OCI-LY3 (cell line): ENCODE measurements around the gene YWHAG.
A peak's percentile ranks its signal among the peaks of the same experiment; 100 is the strongest.

Experiments
- H2AFZ ChIP-seq: fragments of 200-600, 300-600 bp; shearing (Covaris generic); 2 replicates; pipeline ENCODE4 v1.6.0; 2014; ENCODE audit warnings: antibody characterized with exemption, low read depth, low read length
- H3K27ac ChIP-seq: fragments of 200-600, 300-600 bp; sonication (generic); 2 replicates; pipeline ENCODE4 v1.5.1; 2014; ENCODE audit warnings: mild to moderate bottlenecking, low read length, moderate library complexity, mixed read lengths
- H3K27me3 ChIP-seq: fragments of 200-600, 300-600 bp; sonication (generic); 2 replicates; pipeline ENCODE4 v1.6.1; 2014; ENCODE audit warnings: low read depth, low read length, mixed read lengths
- H3K36me3 ChIP-seq: fragments of 200-600, 300-600 bp; sonication (generic); replicated peaks from 2 replicates; pipeline ENCODE3; 2014; ENCODE audit warnings: low read depth, low read length, mixed read lengths
- H3K4me1 ChIP-seq: fragments of 300-600, 200-600 bp; sonication (generic); 2 replicates; pipeline ENCODE4 v1.6.1; 2014; ENCODE audit warnings: low read length, mixed read lengths
- H3K4me2 ChIP-seq: fragments of 200-600, 300-600 bp; sonication (generic); 2 replicates; pipeline ENCODE4 v1.6.1; 2014; ENCODE audit warnings: low read length, mixed read lengths
- H3K4me3 ChIP-seq: fragments of 300-600, 200-600 bp; sonication (generic); 2 replicates; pipeline ENCODE4 v1.5.1; 2014; ENCODE audit warnings: antibody characterized with exemption, mild to moderate bottlenecking, low read length, moderate library complexity
- H3K79me2 ChIP-seq: fragments of 300-600, 200-600 bp; shearing (Covaris generic); 2 replicates; pipeline ENCODE4 v1.6.1; 2014; ENCODE audit warnings: mild to moderate bottlenecking, low read length, mixed read lengths
- H3K9ac ChIP-seq: fragments of 300-600, 200-600 bp; shearing (Covaris generic); 2 replicates; pipeline ENCODE4 v1.6.0; 2014; ENCODE audit warnings: mild to moderate bottlenecking, low read length, moderate library complexity
- H3K9me3 ChIP-seq: fragments of 200-600, 300-600 bp; shearing (Covaris generic); 2 replicates; pipeline ENCODE4 v1.6.1; 2014; ENCODE audit warnings: low read length, mixed read lengths; ENCODE audit not compliant: insufficient read depth
- H4K20me1 ChIP-seq: fragments of 200-600, 300-600 bp; sonication (generic); 2 replicates; pipeline ENCODE4 v1.6.1; 2016; ENCODE audit warnings: low read length, mixed read lengths; ENCODE audit not compliant: insufficient read depth
- EZH2phosphoT487 ChIP-seq: fragments of 200-600 bp; shearing (Covaris generic); IDR thresholded peaks from 2 replicates; pipeline ENCODE4 v1.6.1; 2018; ENCODE audit warnings: antibody characterized with exemption, mixed run types, low read depth
- TF ChIP-seq, protein P1 (sequence below): fragments of 200-600, 300-600 bp; sonication (generic); IDR thresholded peaks from 2 replicates; pipeline ENCODE4 v1.5.1; 2014; ENCODE audit warnings: antibody characterized with exemption, low read length, low read depth

Gene YWHAG

DNA sequence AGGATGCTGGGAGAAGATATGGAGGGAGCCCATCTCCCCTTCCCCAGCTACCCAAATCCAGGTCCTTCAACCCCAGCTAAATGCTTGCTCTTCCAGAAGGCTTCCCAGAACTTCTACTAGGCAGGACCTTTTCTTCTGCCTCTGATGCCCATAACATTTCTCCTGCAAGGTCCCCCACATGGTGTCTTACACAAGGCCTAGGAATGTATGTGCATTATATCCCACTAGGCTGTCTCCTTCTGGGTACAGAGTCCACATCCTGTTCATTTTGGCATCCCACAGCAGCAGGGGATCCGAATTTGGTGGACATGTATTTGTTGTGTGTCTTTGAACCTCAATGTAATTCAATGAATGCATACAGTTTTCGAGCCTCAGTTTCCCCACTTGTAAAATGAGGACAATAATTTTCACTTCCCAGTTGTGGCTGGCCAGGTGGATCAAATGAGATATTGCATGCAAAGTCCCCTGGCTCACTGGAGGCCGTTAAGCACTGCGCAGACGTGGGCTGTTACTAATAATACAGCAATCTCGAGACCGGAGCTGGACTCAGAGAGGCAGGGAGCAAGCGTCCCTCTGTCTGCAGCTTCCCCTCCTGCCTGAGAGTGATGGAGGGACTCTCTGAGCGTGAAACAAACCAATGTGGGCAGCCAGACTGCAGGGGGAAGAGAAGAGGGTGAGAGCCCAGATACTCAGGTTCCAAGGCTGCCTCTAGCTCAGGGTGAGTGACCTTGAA lies 18.6 kb upstream of the YWHAG start:
- H3K4me1 ChIP-seq = peaks cover 9% of the 10 kb centered on the region
- no peak overlapping the region for H3K27ac ChIP-seq
- H3K9ac ChIP-seq = no peak overlapping the region
- H2AFZ ChIP-seq = peak overlapping the region; percentile 53; the same call in 1 of the 2 replicates
- H3K4me2 ChIP-seq = peak overlapping the region; percentile 17; the same call in 1 of the 2 replicates
- H3K27me3 ChIP-seq = peaks cover 11% of the 10 kb centered on the region
- H3K9me3 ChIP-seq = no peaks in the 10 kb centered on the region
- no peak overlapping the region for H3K4me3 ChIP-seq
- H3K36me3 ChIP-seq = no peaks in the 10 kb centered on the region
- TF ChIP-seq, protein P1, sequence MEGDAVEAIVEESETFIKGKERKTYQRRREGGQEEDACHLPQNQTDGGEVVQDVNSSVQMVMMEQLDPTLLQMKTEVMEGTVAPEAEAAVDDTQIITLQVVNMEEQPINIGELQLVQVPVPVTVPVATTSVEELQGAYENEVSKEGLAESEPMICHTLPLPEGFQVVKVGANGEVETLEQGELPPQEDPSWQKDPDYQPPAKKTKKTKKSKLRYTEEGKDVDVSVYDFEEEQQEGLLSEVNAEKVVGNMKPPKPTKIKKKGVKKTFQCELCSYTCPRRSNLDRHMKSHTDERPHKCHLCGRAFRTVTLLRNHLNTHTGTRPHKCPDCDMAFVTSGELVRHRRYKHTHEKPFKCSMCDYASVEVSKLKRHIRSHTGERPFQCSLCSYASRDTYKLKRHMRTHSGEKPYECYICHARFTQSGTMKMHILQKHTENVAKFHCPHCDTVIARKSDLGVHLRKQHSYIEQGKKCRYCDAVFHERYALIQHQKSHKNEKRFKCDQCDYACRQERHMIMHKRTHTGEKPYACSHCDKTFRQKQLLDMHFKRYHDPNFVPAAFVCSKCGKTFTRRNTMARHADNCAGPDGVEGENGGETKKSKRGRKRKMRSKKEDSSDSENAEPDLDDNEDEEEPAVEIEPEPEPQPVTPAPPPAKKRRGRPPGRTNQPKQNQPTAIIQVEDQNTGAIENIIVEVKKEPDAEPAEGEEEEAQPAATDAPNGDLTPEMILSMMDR = no peak
- no peak for TF ChIP-seq EZH2phosphoT487
- H4K20me1 ChIP-seq = no peaks in the 10 kb centered on the region
- no peaks in the 10 kb centered on the region for H3K79me2 ChIP-seq

DNA sequence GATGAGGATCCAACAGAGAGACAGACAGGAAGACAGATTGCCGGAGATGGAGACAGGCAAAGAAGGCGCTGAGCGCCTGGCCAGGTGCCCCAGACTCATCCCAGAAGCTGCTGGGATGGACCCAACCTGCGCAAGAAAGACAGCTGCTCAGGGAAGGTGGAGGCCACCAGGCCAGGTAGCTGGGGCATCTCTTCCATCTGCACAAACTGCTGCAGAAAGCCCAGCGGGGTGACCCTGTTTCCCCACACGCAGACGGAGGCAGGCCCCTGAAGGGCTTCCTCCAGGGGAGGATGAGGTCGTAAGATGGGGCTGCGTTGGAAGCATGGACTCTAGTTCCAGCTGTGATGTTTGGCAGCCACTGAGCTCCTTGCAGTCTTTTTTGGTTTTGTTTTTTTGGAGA lies 16.5 kb upstream of the YWHAG start:
- TF ChIP-seq, protein P1 = no peak
- TF ChIP-seq EZH2phosphoT487 = no peak
- Histone ChIP-seq H3K79me2 (no peaks in the 10 kb centered on the region), H3K9me3 (no peaks in the 10 kb centered on the region), H3K36me3 (no peaks in the 10 kb centered on the region), H3K9ac (no peak overlapping the region), H3K4me3 (no peak overlapping the region), H2AFZ (no peak overlapping the region), H3K4me1 (peaks cover 6% of the 10 kb centered on the region), H3K27me3 (peaks cover 11% of the 10 kb centered on the region), H3K4me2 (no peak overlapping the region), H3K27ac (no peak overlapping the region), H4K20me1 (no peaks in the 10 kb centered on the region)

DNA sequence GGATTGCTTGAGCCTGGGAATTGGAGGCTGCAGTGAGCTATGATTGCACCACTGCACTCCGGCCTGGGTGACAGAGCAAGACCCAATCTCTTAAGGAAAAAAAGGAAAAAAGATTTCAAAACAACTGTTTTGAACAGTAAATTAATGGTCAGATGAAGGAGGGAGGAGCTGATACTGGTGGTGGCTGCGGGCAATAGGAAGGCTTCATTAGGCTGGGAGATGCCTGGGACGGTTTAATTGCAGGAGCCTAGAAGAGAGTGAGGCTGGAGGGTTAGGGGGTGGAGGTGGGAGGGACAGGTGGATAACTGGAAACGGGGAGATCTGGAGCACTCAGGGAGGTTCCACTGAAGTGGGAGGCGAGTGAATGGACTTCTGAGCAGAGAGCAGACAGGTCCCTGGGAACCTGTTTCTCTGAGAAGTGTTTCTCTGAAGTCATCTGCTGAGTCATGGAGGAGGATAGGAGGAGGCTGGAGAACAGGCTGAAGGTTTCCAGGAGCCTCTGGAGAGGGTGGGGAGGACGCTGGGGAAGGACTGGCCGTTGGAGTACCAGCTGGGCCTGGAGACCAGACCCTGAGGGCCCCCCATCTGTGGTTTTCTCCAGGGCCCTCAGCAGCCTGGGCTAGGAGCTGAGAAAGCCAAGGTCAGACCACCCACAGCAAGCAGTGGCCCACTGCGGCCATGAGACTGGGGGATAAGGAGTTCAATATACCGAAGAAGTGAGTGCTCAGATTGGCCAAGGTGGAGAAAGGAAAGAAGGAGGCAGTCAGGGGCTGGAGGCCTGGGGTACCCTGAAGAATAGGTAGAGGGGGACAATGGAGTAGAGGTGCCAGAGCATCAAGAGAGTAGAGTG lies 14.4 kb upstream of the YWHAG start:
- Histone ChIP-seq H3K4me2 (no peak overlapping the region), H3K27me3 (peaks cover 16% of the 10 kb centered on the region), H3K9me3 (no peaks in the 10 kb centered on the region), H3K4me1 (peaks cover 6% of the 10 kb centered on the region), H3K27ac (no peak overlapping the region), H3K9ac (no peak overlapping the region), H4K20me1 (no peaks in the 10 kb centered on the region), H2AFZ (no peak overlapping the region), H3K4me3 (no peak overlapping the region), H3K79me2 (no peaks in the 10 kb centered on the region), H3K36me3 (no peaks in the 10 kb centered on the region)
- TF ChIP-seq, protein P1 = no peak
- no peak for TF ChIP-seq EZH2phosphoT487

DNA sequence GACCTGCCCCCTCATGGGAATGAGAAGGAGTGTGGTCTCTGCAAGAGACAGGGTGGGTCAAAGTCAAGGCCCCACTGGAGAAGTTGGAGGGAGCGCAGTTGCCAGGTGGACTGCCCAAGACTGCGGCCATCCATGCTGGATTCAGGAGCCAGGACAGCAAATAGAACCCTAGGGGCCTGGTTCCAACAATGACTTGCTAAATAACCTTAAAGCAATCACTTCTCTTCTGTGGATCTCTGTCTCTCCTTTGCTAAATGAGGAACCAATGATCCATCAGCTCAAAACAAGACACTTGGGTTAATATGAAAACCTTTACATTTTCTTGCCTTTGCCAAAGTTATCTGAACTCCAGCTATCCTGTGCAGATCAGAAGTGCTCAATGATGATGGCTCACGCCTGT lies 12.6 kb upstream of the YWHAG start:
- H3K79me2 ChIP-seq = no peaks in the 10 kb centered on the region
- no peak for TF ChIP-seq EZH2phosphoT487
- TF ChIP-seq, protein P1 = no peak
- no peak overlapping the region for H3K4me3 ChIP-seq
- H3K4me1 ChIP-seq = no peaks in the 10 kb centered on the region
- no peak overlapping the region for H3K4me2 ChIP-seq
- no peak overlapping the region for H3K27ac ChIP-seq
- no peak overlapping the region for H2AFZ ChIP-seq
- no peaks in the 10 kb centered on the region for H4K20me1 ChIP-seq
- H3K9ac ChIP-seq = no peak overlapping the region
- no peaks in the 10 kb centered on the region for H3K36me3 ChIP-seq
- peaks cover 10% of the 10 kb centered on the region; the same call in 1 of the 2 replicates for H3K27me3 ChIP-seq
- H3K9me3 ChIP-seq = no peaks in the 10 kb centered on the region
